K562 (cell line): ENCODE measurements around the gene LAMB4. TPM values are rescaled to one million over a fixed set of nuclear protein-coding genes. Genes with fewer than 3 reads are reported as not detected.

Experiments
- FOSL1 ChIP-seq: fragments of 200-800 bp; sonication (Bioruptor generic); conservative IDR thresholded peaks from 2 replicates; pipeline ENCODE4 v1.6.1; 2016; ENCODE audit warnings: missing genetic modification characterization, missing compliant biosample characterization
- ILF3 ChIP-seq: fragments of 450-650 bp; IDR thresholded peaks from 2 replicates; pipeline ENCODE4 v1.6.1; 2018; ENCODE audit warnings: antibody characterized with exemption, mild to moderate bottlenecking, moderate library complexity, borderline replicate concordance
- RAD21 ChIP-seq, 2 experiments: fragments of 250-450 bp in 1 of 2; fragments of 450-650 bp in 1 of 2; sonication (Bioruptor Pico) in 1 of 2; formaldehyde crosslinking in 1 of 2; IDR thresholded peaks in 1 of 2; conservative IDR thresholded peaks in 1 of 2; 2 replicates each; pipeline versions ENCODE4 v1.4.0 to v1.8.0; 2020 to 2022; ENCODE audit warnings: mild to moderate bottlenecking in 2 of 2, moderate library complexity in 1 of 2
- TSC22D4 ChIP-seq: fragments of 450-650 bp; IDR thresholded peaks from 2 replicates; pipeline ENCODE4 v1.6.1; 2016; ENCODE audit warnings: missing genetic modification characterization, missing biosample characterization, control low read depth
- ZBTB5 ChIP-seq: fragments of 450-650 bp; IDR thresholded peaks from 2 replicates; pipeline ENCODE4 v1.6.1; 2017; ENCODE audit warnings: antibody characterized with exemption
- polyA plus RNA-seq, 8 experiments: library from polyadenylated mRNA; depleted of rRNA in 4 of 8; stranded (reverse) in 5 of 8; unstranded in 3 of 8; fragments of >200 nt; fragmentation: Nextera tagmentation in 2 of 8; fragmentation: Illumina TruSeq in 1 of 8; extraction: Ambion mirVana in 2 of 8; extraction: Trizol in 1 of 8; gene quantifications; 2 replicates each; pipeline versions ENCODE4 v1.2.1 to v1.2.3, GENCODE V29; 2011 to 2014; ENCODE audit warnings: inconsistent platforms in 1 of 8, missing spikeins in 1 of 8
- total RNA-seq, 7 experiments: library from RNA; depleted of rRNA in 6 of 7; stranded (reverse); fragments of >200 nt in 6 of 7; fragmentation: Illumina TruSeq in 2 of 7; extraction: Trizol in 2 of 7; gene quantifications; 2 replicates each; pipeline versions ENCODE4 v1.2.1 to v1.2.3, GENCODE V29; 2011 to 2021; ENCODE audit warnings: low replicate concordance in 1 of 7
- TF ChIP-seq, protein P1 (sequence below), 2 experiments: fragments of 450-650 bp; IDR thresholded peaks; 2 replicates each; pipeline ENCODE4 v1.6.1; 2016; ENCODE audit warnings: mild to moderate bottlenecking in 2 of 2, borderline replicate concordance in 1 of 2, low read depth in 1 of 2, moderate library complexity in 1 of 2

LAMB4 gene
- total and polyA plus RNA-seq, 9 of the 15 experiments (the other 6 are each of a cell fraction or from before 2014, with no cell fraction given) = 0.06 to 0.13 (median 0.07) TPM; not detected in 6

- no peak for TF ChIP-seq ZBTB5
- TF ChIP-seq, protein P1, sequence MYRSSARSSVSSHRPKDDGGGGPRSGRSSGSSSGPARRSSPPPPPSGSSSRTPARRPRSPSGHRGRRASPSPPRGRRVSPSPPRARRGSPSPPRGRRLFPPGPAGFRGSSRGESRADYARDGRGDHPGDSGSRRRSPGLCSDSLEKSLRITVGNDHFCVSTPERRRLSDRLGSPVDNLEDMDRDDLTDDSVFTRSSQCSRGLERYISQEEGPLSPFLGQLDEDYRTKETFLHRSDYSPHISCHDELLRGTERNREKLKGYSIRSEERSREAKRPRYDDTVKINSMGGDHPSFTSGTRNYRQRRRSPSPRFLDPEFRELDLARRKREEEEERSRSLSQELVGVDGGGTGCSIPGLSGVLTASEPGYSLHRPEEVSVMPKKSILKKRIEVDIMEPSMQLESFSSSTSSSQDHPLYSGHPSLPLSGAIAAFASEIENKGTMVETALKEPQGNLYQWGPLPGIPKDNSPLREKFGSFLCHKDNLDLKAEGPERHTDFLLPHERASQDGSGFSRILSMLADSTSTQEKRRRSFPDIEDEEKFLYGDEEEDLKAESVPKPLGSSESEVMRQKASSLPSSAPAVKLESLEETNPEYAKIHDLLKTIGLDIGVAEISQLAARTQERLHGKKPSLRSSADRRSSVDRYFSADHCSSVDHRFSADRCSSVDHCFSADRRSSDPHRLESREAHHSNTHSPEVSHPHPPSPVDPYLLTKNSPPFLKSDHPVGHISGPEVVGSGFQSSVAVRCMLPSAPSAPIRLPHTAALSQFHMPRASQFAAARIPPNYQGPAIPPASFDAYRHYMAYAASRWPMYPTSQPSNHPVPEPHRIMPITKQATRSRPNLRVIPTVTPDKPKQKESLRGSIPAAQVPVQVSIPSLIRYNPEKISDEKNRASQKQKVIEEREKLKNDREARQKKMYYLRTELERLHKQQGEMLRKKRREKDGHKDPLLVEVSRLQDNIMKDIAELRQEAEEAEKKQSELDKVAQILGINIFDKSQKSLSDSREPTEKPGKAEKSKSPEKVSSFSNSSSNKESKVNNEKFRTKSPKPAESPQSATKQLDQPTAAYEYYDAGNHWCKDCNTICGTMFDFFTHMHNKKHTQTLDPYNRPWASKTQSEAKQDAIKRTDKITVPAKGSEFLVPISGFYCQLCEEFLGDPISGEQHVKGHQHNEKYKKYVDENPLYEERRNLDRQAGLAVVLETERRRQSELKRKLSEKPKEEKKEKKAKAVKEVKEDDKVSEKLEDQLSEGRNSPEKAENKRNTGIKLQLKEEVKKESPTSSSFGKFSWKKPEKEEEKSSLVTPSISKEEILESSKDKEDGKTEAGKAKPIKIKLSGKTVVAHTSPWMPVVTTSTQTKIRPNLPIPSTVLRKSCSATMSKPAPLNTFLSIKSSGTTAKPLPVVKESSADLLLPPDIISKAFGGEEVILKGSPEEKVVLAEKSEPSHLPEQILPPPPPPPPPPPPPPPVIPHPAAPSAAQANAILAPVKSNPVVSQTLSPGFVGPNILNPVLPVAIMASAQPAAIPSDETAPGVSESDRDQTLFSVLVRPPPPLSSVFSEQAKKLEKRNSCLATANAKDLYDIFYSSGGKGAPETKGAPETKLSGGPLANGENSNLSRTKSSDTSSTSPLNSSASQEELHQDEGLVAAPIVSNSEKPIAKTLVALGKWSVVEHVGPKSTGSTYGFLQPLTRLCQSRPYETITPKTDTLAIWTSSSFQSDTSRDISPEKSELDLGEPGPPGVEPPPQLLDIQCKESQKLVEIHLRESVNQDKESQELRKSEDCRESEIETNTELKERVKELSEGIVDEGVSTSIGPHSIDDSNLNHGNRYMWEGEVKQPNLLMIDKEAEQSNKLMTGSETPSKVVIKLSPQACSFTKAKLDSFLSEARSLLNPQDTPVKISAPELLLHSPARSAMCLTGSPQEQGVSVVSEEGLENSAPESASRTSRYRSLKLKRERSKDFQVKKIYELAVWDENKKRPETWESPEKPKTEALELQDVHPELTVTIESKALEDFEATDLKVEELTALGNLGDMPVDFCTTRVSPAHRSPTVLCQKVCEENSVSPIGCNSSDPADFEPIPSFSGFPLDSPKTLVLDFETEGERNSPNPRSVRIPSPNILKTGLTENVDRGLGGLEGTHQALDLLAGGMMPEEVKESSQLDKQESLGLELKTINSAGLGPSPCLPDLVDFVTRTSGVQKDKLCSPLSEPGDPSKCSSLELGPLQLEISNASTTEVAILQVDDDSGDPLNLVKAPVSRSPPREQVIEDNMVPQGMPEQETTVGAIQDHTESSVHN (IDR thresholded peaks at IDR 0.05; ENCODE audit: borderline replicate concordance in 1 of 2, low read depth in 1 of 2) = no peak
- TF ChIP-seq ILF3 = no peak
- TF ChIP-seq RAD21 (CRISPR knock-in tag; conservative IDR thresholded peaks at IDR 0.05 in 1 of 2, IDR thresholded peaks at IDR 0.05 in 1 of 2) = peak; percentile 51 to 60
- TF ChIP-seq FOSL1 (tag) = no peak
- TF ChIP-seq TSC22D4 (tag) = no peak
Observed at GRCh38 chr7:108016841-108017775, 113.1 kb downstream of the LAMB4 start (continued).
